Testis (tissue), 2 donors: Measurements from ENCODE around the gene MRPS2.

ENCODE experiments used
- CTCF ChIP-seq, 3 experiments: fragments of 450-650 bp in 2 of 3; fragments of 200-600 bp in 1 of 3; sonication (generic) in 1 of 3; IDR thresholded peaks; one replicate each; pipeline ENCODE4 v1.5.1; 2016 to 2019; ENCODE audit warnings: antibody characterized with exemption in 3 of 3, mild to moderate bottlenecking in 2 of 3, moderate library complexity in 1 of 3
- POLR2A ChIP-seq: fragments of 450-650 bp; IDR thresholded peaks from one replicate; pipeline ENCODE4 v1.6.1; 2017; ENCODE audit warnings: antibody characterized with exemption, mild to moderate bottlenecking, moderate library complexity

GRCh38 chr9:135502873-135503321 lies 2.4 kb downstream of the MRPS2 start:
- TF ChIP-seq POLR2A (no peak), CTCF (IDR thresholded peaks at IDR 0.05) (no peak)
